Fibroblast of upper back skin (primary cell): Measurements from ENCODE around the gene REC8.
"Not testable (repeated sequence)": the region's sequence is repeated elsewhere in the genome, so short reads cannot be mapped to it uniquely, and the experiment has no call there.

Source experiments
- DNase-seq: peaks from one replicate; pipeline ENCODE4 v3.0.0-alpha.2; 2013

REC8 gene

GRCh38 chr14:24206260-24207103 lies 34.6 kb downstream of the REC8 start:
- no peak for DNase-seq

- no peak for DNase-seq
These were observed 35.2 kb downstream of the REC8 start for GRCh38 chr14:24207104-24207551.

DNA sequence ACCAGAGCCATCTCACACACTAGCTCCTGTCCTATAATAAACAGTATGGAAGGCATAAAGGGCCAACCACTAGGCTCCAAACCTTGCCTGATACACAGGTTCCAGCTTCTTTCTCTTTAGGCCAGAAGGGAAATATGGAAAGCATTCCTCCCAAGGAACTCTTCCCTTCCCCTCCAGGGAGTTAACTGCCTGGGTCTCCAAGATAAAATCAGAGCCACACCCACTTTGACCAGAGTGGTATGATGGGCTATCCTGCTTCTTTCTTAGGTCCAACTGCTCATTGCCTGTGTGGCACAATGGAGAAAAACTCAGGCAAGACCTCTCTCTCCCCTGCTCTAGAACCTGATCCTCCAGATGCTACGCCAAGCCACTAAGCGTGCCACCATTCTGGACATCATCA lies 35.7 kb downstream of the REC8 start:
- DNase-seq = no peak

DNA sequence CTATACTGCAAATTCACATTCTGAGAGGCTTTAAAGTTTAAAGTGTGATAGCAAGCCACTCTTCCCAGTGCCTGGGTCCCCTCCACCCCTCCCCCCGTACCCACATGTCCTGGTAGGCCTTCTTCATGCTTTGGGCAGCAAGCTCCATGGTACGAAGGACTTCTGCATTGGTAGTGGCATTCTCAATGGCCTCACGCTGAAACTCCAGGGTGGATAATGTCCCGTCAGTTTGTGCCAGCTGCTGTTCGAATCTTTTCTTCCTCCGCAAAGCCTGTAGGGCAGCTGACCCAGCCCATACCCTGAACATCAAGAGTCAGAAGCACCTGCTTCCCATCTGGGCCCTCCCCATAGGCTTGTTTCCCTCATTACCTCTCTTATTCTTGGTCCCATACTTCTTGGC lies 39.4 kb downstream of the REC8 start:
- DNase-seq = no peak

GRCh38 chr14:24212924-24213865 lies 41.3 kb downstream of the REC8 start, which contains the start of gene CHMP4A:
Gene CHMP4A (minus strand): TSS chr14:24213488. CDS start chr14:24213439, 49 bp downstream.
- DNase-seq = peak; percentile 99

- DNase-seq = no peak
These were observed 42.2 kb downstream of the REC8 start for GRCh38 chr14:24213866-24214662.

GRCh38 chr14:24215495-24216344 lies 43.8 kb downstream of the REC8 start, which contains the start of gene MDP1:
Gene MDP1 (minus strand): TSS chr14:24216066. CDS start chr14:24215955, 111 bp downstream.
- peak; percentile 81 for DNase-seq

DNA sequence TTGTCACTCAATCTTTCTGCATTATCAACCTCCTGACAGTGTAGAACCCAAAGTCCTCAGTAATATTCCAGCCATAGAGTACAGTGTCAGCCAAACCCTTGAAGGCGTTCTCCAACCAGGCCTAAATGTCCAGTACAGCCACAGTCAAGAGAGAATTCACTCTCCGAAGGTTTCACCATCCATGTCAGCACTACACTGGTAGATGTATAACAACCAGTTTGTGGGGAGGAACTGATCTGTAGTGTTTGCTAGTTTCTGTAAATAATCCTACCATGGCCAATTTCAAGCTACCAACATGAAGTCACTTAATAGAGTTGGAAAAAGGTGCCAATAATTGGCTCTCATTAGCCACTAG lies 44.4 kb downstream of the REC8 start:
- no peak for DNase-seq

DNA sequence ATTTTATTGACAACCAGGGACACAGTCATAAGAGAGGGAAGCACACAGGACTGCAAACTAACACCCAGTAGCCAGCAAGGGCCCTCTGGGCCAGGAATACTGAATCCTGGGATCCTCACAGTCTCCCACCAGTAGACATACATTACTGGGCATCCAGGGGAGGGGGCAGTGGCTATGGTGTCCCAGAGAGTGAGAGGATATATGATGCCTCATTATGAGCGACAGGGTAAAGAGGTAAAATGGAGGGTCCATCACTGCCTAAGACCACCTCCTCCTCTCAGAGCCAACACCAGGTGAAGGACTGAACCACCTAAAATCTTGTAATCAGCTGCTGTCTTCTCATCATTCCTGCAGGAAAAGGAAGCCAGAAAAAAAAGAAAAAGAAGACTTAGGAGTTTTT lies 45.0 kb downstream of the REC8 start:
- not testable (repeated sequence) for DNase-seq

GRCh38 chr14:24219080-24219479 lies 47.2 kb downstream of the REC8 start:
- no peak for DNase-seq

- no peak for DNase-seq
These were observed 47.6 kb downstream of the REC8 start for GRCh38 chr14:24219521-24219920.

GRCh38 chr14:24222987-24223386 lies 51.1 kb downstream of the REC8 start:
- not testable (repeated sequence) for DNase-seq

- DNase-seq = peak; percentile 94
These were observed 52.8 kb downstream of the REC8 start for GRCh38 chr14:24224618-24225071.

- DNase-seq = no peak
These were observed 54.6 kb downstream of the REC8 start for GRCh38 chr14:24226473-24226872.

GRCh38 chr14:24228902-24229301 lies 57.0 kb downstream of the REC8 start:
- no peak for DNase-seq
